ENCODE measurements around the gene ARHGEF10L.

The ARHGEF10L gene

GRCh38 chr1:17614586-17614985, 75.1 kb downstream of the ARHGEF10L start:
- no peak for FAIRE-seq
- no peak for DNase-seq (ENCODE audit: insufficient read length, low spot score)
- TF ChIP-seq SPI1 (IDR thresholded peaks at IDR 0.05; ENCODE audit: low read depth, low read length) (no peak), POLR2A (IDR thresholded peaks at IDR 0.05; ENCODE audit: low read depth, low read length) (no peak), TAF1 (IDR thresholded peaks at IDR 0.05; ENCODE audit: low read depth, low read length) (no peak), POU2F2 (IDR thresholded peaks at IDR 0.05; ENCODE audit: low read depth, low read length) (no peak), PAX5 (IDR thresholded peaks at IDR 0.05; ENCODE audit: insufficient read depth, low read length, severe bottlenecking) (no peak), POLR2AphosphoS5 (IDR thresholded peaks at IDR 0.05; ENCODE audit: low read depth, low read length) (no peak)

GRCh38 chr1:17615157-17615556, 75.7 kb downstream of the ARHGEF10L start:
- TF ChIP-seq TAF1 (IDR thresholded peaks at IDR 0.05; ENCODE audit: low read depth, low read length): no peak
- DNase-seq (ENCODE audit: insufficient read length, low spot score) (no peak), FAIRE-seq (no peak)

GRCh38 chr1:17615959-17616358, 76.5 kb downstream of the ARHGEF10L start:
- DNase-seq (ENCODE audit: insufficient read length, low spot score): no peak
- TF ChIP-seq SPI1 (IDR thresholded peaks at IDR 0.05; ENCODE audit: low read depth, low read length): no peak
- TF ChIP-seq PAX5 (IDR thresholded peaks at IDR 0.05; ENCODE audit: insufficient read depth, low read length, severe bottlenecking): no peak
- TF ChIP-seq POU2F2 (IDR thresholded peaks at IDR 0.05; ENCODE audit: low read depth, low read length): no peak
- TF ChIP-seq POLR2A (IDR thresholded peaks at IDR 0.05; ENCODE audit: low read depth, low read length): no peak
- TF ChIP-seq POLR2AphosphoS5 (IDR thresholded peaks at IDR 0.05; ENCODE audit: low read depth, low read length): no peak
- no peak for TF ChIP-seq TAF1 (IDR thresholded peaks at IDR 0.05; ENCODE audit: low read depth, low read length)
- FAIRE-seq: no peak

- no peak for DNase-seq (ENCODE audit: insufficient read length, low spot score)
- no peak for FAIRE-seq
- TF ChIP-seq POLR2A (IDR thresholded peaks at IDR 0.05; ENCODE audit: low read depth, low read length): no peak
- no peak for TF ChIP-seq POU2F2 (IDR thresholded peaks at IDR 0.05; ENCODE audit: low read depth, low read length)
- no peak for TF ChIP-seq SPI1 (IDR thresholded peaks at IDR 0.05; ENCODE audit: low read depth, low read length)
- no peak for TF ChIP-seq TAF1 (IDR thresholded peaks at IDR 0.05; ENCODE audit: low read depth, low read length)
- no peak for TF ChIP-seq PAX5 (IDR thresholded peaks at IDR 0.05; ENCODE audit: insufficient read depth, low read length, severe bottlenecking)
- TF ChIP-seq POLR2AphosphoS5 (IDR thresholded peaks at IDR 0.05; ENCODE audit: low read depth, low read length): no peak
Measured at GRCh38 chr1:17616731-17617279, 77.3 kb downstream of the ARHGEF10L start.

- TF ChIP-seq SPI1 (IDR thresholded peaks at IDR 0.05; ENCODE audit: low read depth, low read length): no peak
- TF ChIP-seq PAX5 (IDR thresholded peaks at IDR 0.05; ENCODE audit: insufficient read depth, low read length, severe bottlenecking): no peak
- TF ChIP-seq POU2F2 (IDR thresholded peaks at IDR 0.05; ENCODE audit: low read depth, low read length): no peak
- no peak for TF ChIP-seq TAF1 (IDR thresholded peaks at IDR 0.05; ENCODE audit: low read depth, low read length)
- TF ChIP-seq POLR2AphosphoS5 (IDR thresholded peaks at IDR 0.05; ENCODE audit: low read depth, low read length): no peak
- TF ChIP-seq POLR2A (IDR thresholded peaks at IDR 0.05; ENCODE audit: low read depth, low read length): no peak
- DNase-seq (ENCODE audit: insufficient read length, low spot score): no peak
- FAIRE-seq: no peak
Measured at GRCh38 chr1:17617787-17618557, 78.5 kb downstream of the ARHGEF10L start.

GRCh38 chr1:17618558-17619247, 79.2 kb downstream of the ARHGEF10L start:
- DNase-seq (ENCODE audit: insufficient read length, low spot score) (no peak), FAIRE-seq (no peak)
- no peak for TF ChIP-seq POLR2AphosphoS5 (IDR thresholded peaks at IDR 0.05; ENCODE audit: low read depth, low read length)
- TF ChIP-seq TAF1 (IDR thresholded peaks at IDR 0.05; ENCODE audit: low read depth, low read length): no peak
- no peak for TF ChIP-seq POLR2A (IDR thresholded peaks at IDR 0.05; ENCODE audit: low read depth, low read length)
- TF ChIP-seq SPI1 (IDR thresholded peaks at IDR 0.05; ENCODE audit: low read depth, low read length): no peak
- no peak for TF ChIP-seq PAX5 (IDR thresholded peaks at IDR 0.05; ENCODE audit: insufficient read depth, low read length, severe bottlenecking)
- TF ChIP-seq POU2F2 (IDR thresholded peaks at IDR 0.05; ENCODE audit: low read depth, low read length): no peak

- no peak for TF ChIP-seq TAF1 (IDR thresholded peaks at IDR 0.05; ENCODE audit: low read depth, low read length)
- no peak for TF ChIP-seq PAX5 (IDR thresholded peaks at IDR 0.05; ENCODE audit: insufficient read depth, low read length, severe bottlenecking)
- no peak for TF ChIP-seq POLR2A (IDR thresholded peaks at IDR 0.05; ENCODE audit: low read depth, low read length)
- no peak for TF ChIP-seq SPI1 (IDR thresholded peaks at IDR 0.05; ENCODE audit: low read depth, low read length)
- TF ChIP-seq POLR2AphosphoS5 (IDR thresholded peaks at IDR 0.05; ENCODE audit: low read depth, low read length): no peak
- no peak for TF ChIP-seq POU2F2 (IDR thresholded peaks at IDR 0.05; ENCODE audit: low read depth, low read length)
- no peak for DNase-seq (ENCODE audit: insufficient read length, low spot score)
- no peak for FAIRE-seq
Measured at GRCh38 chr1:17620448-17620847, 81.0 kb downstream of the ARHGEF10L start.

- no peak for DNase-seq (ENCODE audit: insufficient read length, low spot score)
- no peak for TF ChIP-seq POLR2A (IDR thresholded peaks at IDR 0.05; ENCODE audit: low read depth, low read length)
- no peak for FAIRE-seq
Measured at GRCh38 chr1:17621691-17622090, 82.2 kb downstream of the ARHGEF10L start.

- no peak for TF ChIP-seq POLR2A (IDR thresholded peaks at IDR 0.05; ENCODE audit: low read depth, low read length)
- TF ChIP-seq SPI1 (IDR thresholded peaks at IDR 0.05; ENCODE audit: low read depth, low read length): no peak
- no peak for TF ChIP-seq TAF1 (IDR thresholded peaks at IDR 0.05; ENCODE audit: low read depth, low read length)
- no peak for TF ChIP-seq PAX5 (IDR thresholded peaks at IDR 0.05; ENCODE audit: insufficient read depth, low read length, severe bottlenecking)
- TF ChIP-seq POLR2AphosphoS5 (IDR thresholded peaks at IDR 0.05; ENCODE audit: low read depth, low read length): no peak
- TF ChIP-seq POU2F2 (IDR thresholded peaks at IDR 0.05; ENCODE audit: low read depth, low read length): no peak
- DNase-seq (ENCODE audit: insufficient read length, low spot score) (no peak), FAIRE-seq (no peak)
Measured at GRCh38 chr1:17622823-17623222, 83.3 kb downstream of the ARHGEF10L start.
